Measurements from ENCODE around the gene EDA. TPM values are rescaled to one million over a fixed set of nuclear protein-coding genes. Genes with fewer than 3 reads are reported as not detected.

Gene EDA
- total RNA-seq, 1 experiment from 2014 or later = 5.2 TPM

DNA sequence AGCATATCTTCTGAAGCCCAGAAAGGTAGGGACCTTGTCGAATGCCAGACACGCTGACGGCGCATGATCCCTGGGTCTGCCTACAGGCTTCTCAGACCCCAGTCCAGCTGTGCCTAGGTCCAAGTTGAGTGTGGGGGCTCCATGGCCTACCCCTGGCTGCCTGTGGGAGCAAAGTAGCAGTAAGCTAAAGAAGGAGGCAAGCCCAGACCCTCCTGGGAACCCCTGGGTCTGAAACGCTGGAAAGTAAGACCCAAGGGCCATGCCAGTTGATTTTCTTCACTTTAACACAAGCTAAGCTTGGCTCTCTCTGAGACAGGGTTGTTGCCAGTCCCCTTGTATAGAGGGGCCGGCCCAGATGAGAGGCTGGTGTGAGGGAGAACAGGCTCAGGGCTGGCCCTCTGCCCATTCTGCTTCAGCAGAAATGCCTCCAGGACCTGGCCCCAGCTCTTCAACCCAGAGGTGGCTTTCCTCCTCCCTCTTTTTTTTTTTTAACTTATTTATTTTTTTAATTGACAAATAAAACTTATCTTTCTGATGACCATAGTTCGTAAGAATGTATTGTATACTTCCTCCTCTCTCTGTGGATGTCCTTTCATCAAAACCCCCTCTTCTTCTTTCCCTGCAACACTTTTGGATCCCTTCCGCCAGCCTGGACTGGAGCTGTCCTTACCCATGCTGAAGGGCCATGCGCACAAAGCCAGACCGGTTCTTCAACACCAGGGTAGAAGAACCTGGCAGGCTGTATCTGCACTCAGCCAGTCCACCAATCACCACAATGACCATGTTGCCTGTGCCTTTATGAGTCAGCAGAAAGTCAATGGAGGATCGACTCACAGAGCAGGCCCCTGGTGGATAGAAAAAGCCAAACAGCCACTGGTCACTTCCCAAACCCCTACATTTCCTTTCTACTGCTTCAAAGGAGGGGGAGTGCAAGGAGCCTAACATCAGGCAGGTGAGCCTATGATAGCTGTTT lies 426.8 kb downstream of the EDA start:
- no peaks in the 10 kb centered on the region for H3K9me2 ChIP-seq (ENCODE audit: insufficient read depth)
- intact Hi-C loops (cut with micrococcal nuclease) = no loop called here
- H3K79me2 ChIP-seq (ENCODE audit: insufficient read depth, low read length) = no peaks in the 10 kb centered on the region
- ChIA-PET RAD21 (ENCODE audit: low non-redundant PET in 1 of 2, low total read pairs in 2 of 2, uncharacterized antibody in 2 of 2, unreplicated experiment in 2 of 2) (no interaction called here), CTCF (interaction anchor here (1.5 to 2.2 kb wide), 2 partner anchors 13 to 55 kb away, joined by 4 to 7 read pairs; no protein-coding TSS in a partner anchor), POLR2A (no interaction called here)
- DNase-seq (ENCODE audit: low read depth, low spot score) (peak; percentile 12), ATAC-seq (peak; percentile 72)
- no peaks in the 10 kb centered on the region for H3K9me3 ChIP-seq (ENCODE audit: control insufficient read depth in 1 of 2, insufficient read depth in 1 of 2, low read depth in 1 of 2, low read length in 2 of 2)
- peaks cover 0 to 6% of the 10 kb centered on the region in 2 experiments; a peak in 1 of 4 replicates for H3K4me1 ChIP-seq (ENCODE audit: control insufficient read depth in 1 of 2, insufficient read depth in 2 of 2, low read length in 2 of 2)
- H3K4me3 ChIP-seq (replicated peaks in 1 of 2; ENCODE audit: low read depth in 1 of 2, low read length in 2 of 2) = no peak overlapping the region
- no peak overlapping the region for H2AFZ ChIP-seq (ENCODE audit: low read depth, low read length, poor library complexity, severe bottlenecking)
- TF ChIP-seq CTCF (IDR thresholded peaks at IDR 0.05 in 2 of 3, conservative IDR thresholded peaks at IDR 0.05 in 1 of 3; ENCODE audit: borderline replicate concordance in 1 of 3, insufficient read depth in 1 of 3, low read depth in 2 of 3, low read length in 2 of 3) (0 out of 6 replicates have a peak, but pooled peaks of 1 of the 3 experiments have one; percentile 4), CEBPB (IDR thresholded peaks at IDR 0.05; ENCODE audit: low read depth) (no peak)
- no peak overlapping the region for H3K4me2 ChIP-seq (ENCODE audit: low read length)
- BruUV-seq (replicated peaks) = no TSS peak
- H3K36me3 ChIP-seq (ENCODE audit: control insufficient read depth in 1 of 2, insufficient read depth in 2 of 2, low read length in 2 of 2) = no peaks in the 10 kb centered on the region
- no peak overlapping the region for H3K9ac ChIP-seq (ENCODE audit: low read length)
- H3K27ac ChIP-seq (ENCODE audit: low read depth, low read length) = no peak overlapping the region
- no peaks in the 10 kb centered on the region for H4K20me1 ChIP-seq (ENCODE audit: insufficient read depth)
- H3K27me3 ChIP-seq (ENCODE audit: insufficient read depth, low read length) = no peaks in the 10 kb centered on the region

DNA sequence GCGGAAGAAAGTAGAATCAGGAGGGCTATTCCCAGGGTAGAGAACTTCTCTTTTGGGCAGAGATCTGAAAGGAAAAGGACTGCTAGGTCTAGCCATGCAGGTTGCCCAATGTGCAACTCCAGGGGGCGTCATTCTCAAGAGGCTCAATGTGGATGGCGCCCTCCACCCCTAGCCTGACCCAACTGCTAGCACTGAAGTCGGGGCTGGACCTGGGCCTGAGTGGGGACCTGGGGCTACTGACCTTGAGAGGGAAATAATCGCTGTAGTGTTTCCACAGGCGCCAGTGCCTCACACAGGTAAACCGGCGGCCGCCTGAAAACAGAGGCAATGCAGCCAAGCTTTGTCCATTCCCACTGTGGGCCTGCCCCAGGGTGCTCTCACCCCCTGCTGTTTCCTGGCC lies 427.8 kb downstream of the EDA start:
- POLR2A ChIA-PET = no interaction called here
- H3K4me1 ChIP-seq (ENCODE audit: control insufficient read depth in 1 of 2, insufficient read depth in 2 of 2, low read length in 2 of 2) = peaks cover 0 to 6% of the 10 kb centered on the region in 2 experiments; a peak in 1 of 4 replicates
- RAD21 ChIA-PET (ENCODE audit: low non-redundant PET in 1 of 2, low total read pairs in 2 of 2, uncharacterized antibody in 2 of 2, unreplicated experiment in 2 of 2) = no interaction called here
- H3K36me3 ChIP-seq (ENCODE audit: control insufficient read depth in 1 of 2, insufficient read depth in 2 of 2, low read length in 2 of 2) = no peaks in the 10 kb centered on the region
- intact Hi-C loops (cut with micrococcal nuclease) = no loop called here
- no peaks in the 10 kb centered on the region for H3K79me2 ChIP-seq (ENCODE audit: insufficient read depth, low read length)
- H4K20me1 ChIP-seq (ENCODE audit: insufficient read depth) = no peaks in the 10 kb centered on the region
- H3K9me2 ChIP-seq (ENCODE audit: insufficient read depth) = no peaks in the 10 kb centered on the region
- H3K4me2 ChIP-seq (ENCODE audit: low read length) = no peak overlapping the region
- H3K4me3 ChIP-seq (replicated peaks in 1 of 2; ENCODE audit: low read depth in 1 of 2, low read length in 2 of 2) = no peak overlapping the region
- CTCF ChIA-PET = no interaction called here
- no peak for DNase-seq (ENCODE audit: low read depth, low spot score)
- no TSS peak for BruUV-seq (replicated peaks)
- H3K9ac ChIP-seq (ENCODE audit: low read length) = no peak overlapping the region
- no peaks in the 10 kb centered on the region for H3K27me3 ChIP-seq (ENCODE audit: insufficient read depth, low read length)
- ATAC-seq = no peak
- H3K27ac ChIP-seq (ENCODE audit: low read depth, low read length) = no peak overlapping the region
- no peaks in the 10 kb centered on the region for H3K9me3 ChIP-seq (ENCODE audit: control insufficient read depth in 1 of 2, insufficient read depth in 1 of 2, low read depth in 1 of 2, low read length in 2 of 2)
- no peak overlapping the region for H2AFZ ChIP-seq (ENCODE audit: low read depth, low read length, poor library complexity, severe bottlenecking)
- TF ChIP-seq TCF7L2 (IDR thresholded peaks at IDR 0.05; ENCODE audit: borderline replicate concordance, extremely low read depth, insufficient read depth, insufficient read length) (no peak), JUND (IDR thresholded peaks at IDR 0.05) (no peak), REST (IDR thresholded peaks at IDR 0.05; ENCODE audit: low read depth) (no peak), ELF1 (IDR thresholded peaks at IDR 0.05; ENCODE audit: borderline replicate concordance, low read depth) (no peak), EZH2phosphoT487 (IDR thresholded peaks at IDR 0.05; ENCODE audit: borderline replicate concordance) (no peak), POLR2A (IDR thresholded peaks at IDR 0.05; ENCODE audit: borderline replicate concordance, extremely low read depth, insufficient read depth, insufficient read length) (no peak), SRF (IDR thresholded peaks at IDR 0.05; ENCODE audit: low read depth) (no peak)
- TF ChIP-seq, protein P1, sequence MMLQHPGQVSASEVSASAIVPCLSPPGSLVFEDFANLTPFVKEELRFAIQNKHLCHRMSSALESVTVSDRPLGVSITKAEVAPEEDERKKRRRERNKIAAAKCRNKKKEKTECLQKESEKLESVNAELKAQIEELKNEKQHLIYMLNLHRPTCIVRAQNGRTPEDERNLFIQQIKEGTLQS (IDR thresholded peaks at IDR 0.05) = no peak
